Midbrain (tissue), 1 donor: Measurements from ENCODE around the gene ZNF655.

Experiments used
- DNase-seq: peaks from one replicate; lab custom pipeline; 2025; lab: John Stamatoyannopoulos, UW

Gene ZNF655

GRCh38 chr7:99606531-99606930, 48.1 kb downstream of the ZNF655 start:
- DNase-seq, result no peak

GRCh38 chr7:99607548-99607947, 49.1 kb downstream of the ZNF655 start:
- DNase-seq, result no peak

GRCh38 chr7:99614495-99614894, 56.1 kb downstream of the ZNF655 start:
- DNase-seq, result no peak

- DNase-seq, result no peak
Observed at GRCh38 chr7:99615989-99616358, 57.5 kb downstream of the ZNF655 start.

GRCh38 chr7:99616359-99617191, 58.1 kb downstream of the ZNF655 start, which contains the start of gene ZSCAN25:
Gene ZSCAN25, plus strand, starts transcription at chr7:99616946. Its CDS starts 2,661 bp downstream, at chr7:99619607.
- DNase-seq, result peak; percentile 89

- no peak for DNase-seq
Observed at GRCh38 chr7:99617192-99617781, 58.8 kb downstream of the ZNF655 start.

GRCh38 chr7:99618726-99619125, 60.3 kb downstream of the ZNF655 start:
- DNase-seq, result no peak

GRCh38 chr7:99619571-99620130, 61.2 kb downstream of the ZNF655 start:
- no peak for DNase-seq

GRCh38 chr7:99621271-99621670, 62.8 kb downstream of the ZNF655 start:
- DNase-seq, result no peak

GRCh38 chr7:99622596-99622995, 64.2 kb downstream of the ZNF655 start:
- no peak for DNase-seq

- no peak for DNase-seq
Observed at GRCh38 chr7:99623091-99623693, 64.8 kb downstream of the ZNF655 start.

- no peak for DNase-seq
Observed at GRCh38 chr7:99623702-99624447, 65.4 kb downstream of the ZNF655 start.

- DNase-seq, result no peak
Observed at GRCh38 chr7:99624484-99624883, 66.0 kb downstream of the ZNF655 start.

- DNase-seq, result no peak
Observed at GRCh38 chr7:99625321-99625720, 66.9 kb downstream of the ZNF655 start.

- no peak for DNase-seq
Observed at GRCh38 chr7:99625961-99626360, 67.5 kb downstream of the ZNF655 start.
